ENCODE data around the gene DGKG.

The DGKG gene

DNA sequence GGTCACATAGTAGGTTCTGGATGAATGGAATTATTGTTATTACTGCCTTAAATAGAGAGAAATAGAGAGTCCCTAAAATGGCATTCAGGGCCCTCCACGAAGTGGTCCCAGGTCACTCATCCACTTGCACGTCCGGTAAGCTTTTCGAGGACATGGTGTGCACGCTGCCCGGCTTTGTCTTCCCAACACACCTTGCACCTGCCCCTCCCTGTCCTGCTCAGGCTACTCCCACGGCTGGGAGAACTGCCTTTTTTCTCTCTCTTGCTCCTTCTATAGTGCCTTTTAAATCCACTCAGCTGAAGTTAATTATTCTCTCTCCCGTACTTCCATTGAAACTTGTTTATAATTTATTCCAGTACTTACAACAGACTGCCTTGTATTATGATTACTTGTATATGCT, 5.6 kb upstream of the DGKG start:
- DNase-seq (ENCODE audit: low read depth, low spot score) = no peak

DNA sequence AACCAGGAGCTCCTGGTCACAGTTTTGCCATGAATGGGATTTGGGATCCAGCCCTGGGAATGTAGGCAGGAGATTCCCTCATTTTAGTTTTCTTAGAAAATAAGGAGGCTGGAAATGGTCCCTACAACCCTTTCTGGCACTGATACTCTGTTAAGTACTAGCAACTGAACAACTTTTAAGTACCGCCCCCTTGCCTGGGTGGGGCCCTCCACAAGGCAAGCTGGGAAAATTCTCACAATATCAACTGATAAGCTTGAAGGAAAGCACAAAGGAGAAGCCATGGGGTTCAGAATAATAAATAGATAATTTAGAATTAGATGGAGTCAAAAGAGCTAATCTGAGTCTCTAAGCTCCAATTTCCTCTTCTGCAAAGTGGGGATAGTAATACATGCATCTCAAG, 4.2 kb upstream of the DGKG start:
- no peak for DNase-seq (ENCODE audit: low read depth, low spot score)

DNA sequence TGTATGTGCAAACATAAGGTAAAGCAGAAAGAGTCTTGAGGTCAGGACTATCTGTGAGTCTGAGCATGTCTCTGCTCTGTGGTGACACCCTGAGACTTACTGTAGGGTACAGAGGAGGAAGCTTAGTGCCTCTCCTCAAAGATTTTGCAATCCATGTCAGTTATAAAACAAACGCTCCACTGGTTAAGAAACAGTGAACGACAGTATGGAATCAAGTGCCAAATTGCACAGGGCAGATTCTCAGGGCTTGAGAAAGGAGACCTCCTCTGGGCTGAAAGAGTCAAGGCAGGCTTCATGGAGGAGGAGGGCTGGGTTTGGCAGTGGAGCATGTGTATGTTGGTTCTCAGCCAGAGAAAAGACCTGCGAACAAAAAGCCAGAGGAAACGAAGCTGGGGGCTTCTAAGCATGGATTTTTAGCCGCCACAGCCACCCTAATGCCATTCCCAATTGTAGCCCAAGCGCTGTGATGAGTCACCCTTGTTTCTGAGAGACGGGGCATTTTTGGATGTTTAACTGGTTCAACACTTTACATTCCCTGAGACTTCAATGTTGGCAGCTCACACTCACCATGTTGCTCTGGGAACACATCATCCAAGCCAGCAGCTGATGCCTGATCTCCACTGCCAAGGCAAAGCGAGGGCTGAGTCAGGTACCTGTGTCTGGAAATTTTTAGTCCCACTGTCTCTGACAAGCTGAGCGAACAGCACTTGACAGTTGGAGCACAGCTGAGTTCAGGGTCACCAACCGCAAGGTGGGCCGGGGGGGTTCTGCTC, 3.4 kb upstream of the DGKG start:
- DNase-seq (ENCODE audit: low read depth, low spot score) = no peak

DNA sequence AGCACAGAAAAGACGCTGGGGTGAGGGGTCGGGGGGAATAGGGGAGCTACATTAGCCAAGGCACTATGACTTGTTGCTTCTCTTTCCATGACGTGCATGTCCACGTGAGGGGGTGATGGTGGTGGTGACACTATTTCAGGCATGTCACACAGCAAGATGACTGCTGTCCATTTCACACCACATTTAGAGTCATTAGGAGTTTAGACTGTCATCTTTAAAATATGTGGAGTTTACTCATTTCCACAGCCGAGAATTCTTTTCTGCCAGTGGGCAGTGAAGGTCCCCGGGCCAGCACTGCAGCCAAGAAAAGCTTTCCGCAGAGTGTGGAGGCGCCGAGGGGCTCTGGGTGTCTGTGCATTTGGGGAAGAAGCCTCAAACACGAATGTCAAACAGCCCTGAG, 954 bp upstream of the DGKG start:
- DNase-seq (ENCODE audit: low read depth, low spot score) = no peak

DNA sequence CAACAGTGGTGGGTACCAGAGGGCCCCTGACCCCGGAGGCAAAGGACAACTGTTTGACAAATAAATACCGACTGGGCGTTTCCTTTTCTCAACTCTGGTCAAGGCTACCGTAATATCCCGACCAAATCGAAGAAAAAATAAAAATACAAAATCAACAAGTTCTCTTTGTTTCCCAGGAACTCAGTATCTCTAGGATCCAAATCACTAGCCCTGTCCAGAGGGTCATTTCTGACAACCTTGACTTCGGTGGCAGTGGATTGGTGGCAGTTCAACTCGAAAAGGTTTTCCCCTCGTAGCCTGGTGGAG, 456 bp upstream of the DGKG start:
- DNase-seq (ENCODE audit: low read depth, low spot score) = no peak

DNA sequence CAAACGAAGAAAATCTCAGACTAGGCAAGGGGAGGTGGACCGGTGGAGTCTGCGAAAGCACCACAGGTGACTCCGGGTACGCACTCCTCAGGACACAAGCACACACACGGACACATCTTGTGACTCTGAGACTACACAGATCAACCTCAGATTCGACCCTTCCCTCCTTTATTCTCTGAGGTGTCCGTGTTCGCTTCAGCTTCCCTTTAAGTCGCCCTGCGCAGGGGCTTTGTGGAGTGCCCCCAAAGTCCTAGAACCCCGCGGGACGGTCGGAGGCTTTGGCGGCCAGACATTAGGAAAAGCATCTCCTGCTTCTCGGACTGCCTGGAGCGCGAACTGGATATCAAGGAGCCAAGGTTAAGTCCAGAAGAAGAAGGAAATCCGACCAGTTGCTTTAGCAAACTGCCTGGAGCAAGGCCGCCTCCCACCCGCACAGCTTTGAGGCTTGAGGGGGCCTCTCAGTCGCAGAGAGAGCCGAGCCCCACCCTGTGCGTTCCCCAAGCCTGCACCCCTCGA, 730 bp downstream of the DGKG start:
- DNase-seq (ENCODE audit: low read depth, low spot score) = no peak

GRCh38 chr3:186360779-186361178, 1.3 kb downstream of the DGKG start:
- DNase-seq (ENCODE audit: low read depth, low spot score) = no peak

GRCh38 chr3:186359078-186359477, 3.0 kb downstream of the DGKG start:
- DNase-seq (ENCODE audit: low read depth, low spot score) = no peak

GRCh38 chr3:186356152-186356551, 5.9 kb downstream of the DGKG start:
- no peak for DNase-seq (ENCODE audit: low read depth, low spot score)

DNA sequence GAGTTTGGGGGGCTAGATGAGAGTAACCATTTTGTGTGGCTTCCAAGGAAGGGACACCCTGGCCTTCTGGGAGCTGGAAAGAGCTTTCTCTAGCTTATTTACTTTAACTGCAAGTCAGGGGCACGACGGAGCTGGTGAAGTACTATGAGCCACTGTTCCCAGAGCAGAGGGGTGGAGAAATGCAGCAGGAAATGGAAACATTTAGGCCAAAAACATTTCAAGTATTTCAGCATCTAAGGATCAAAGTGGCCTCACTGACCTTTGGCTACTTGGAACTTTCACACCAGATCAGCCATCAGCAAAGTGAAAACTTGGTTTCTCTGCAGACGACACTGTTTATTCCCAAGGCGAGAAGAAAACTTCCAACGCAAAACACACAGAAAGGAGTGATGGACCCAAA, 7.9 kb downstream of the DGKG start:
- DNase-seq (ENCODE audit: low read depth, low spot score) = no peak

GRCh38 chr3:186352369-186352768, 9.7 kb downstream of the DGKG start:
- DNase-seq (ENCODE audit: low read depth, low spot score) = no peak

GRCh38 chr3:186342197-186342596, 19.8 kb downstream of the DGKG start:
- DNase-seq (ENCODE audit: low read depth, low spot score) = no peak

GRCh38 chr3:186340204-186340603, 21.8 kb downstream of the DGKG start:
- DNase-seq (ENCODE audit: low read depth, low spot score) = no peak

DNA sequence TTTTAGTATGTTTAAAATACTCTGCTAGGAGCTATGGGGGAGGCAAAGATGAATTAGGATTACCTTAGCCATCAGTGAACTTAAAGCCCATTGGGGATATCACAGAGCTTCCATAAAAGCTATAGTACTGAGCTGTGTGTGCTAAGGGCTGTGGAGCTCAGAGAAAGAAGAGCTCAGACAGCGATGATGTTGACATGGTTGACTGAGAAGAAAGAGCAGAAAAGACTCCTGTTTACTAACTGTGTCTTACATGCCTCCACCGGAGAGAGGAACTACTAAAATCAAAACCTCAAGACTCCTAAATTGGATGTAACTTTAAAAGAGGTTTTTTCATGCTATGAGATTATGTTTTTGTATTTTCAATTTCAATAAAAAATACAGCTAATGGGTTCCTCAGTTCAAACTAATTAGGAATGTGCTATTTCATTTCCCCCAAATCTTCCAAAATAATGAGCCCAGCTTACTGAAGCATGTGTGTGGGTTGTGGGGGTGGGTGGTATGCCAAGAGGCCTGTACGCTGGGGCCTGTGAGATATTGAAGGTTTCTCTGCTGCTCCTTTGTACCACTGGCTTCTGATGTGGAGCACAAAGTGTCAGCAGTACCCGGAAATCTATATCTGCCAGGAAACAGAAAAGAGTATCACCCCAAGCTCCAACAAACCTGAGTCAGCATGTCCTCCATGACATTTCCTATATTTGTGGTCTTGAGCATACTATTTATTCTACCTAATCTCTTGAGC, 22.7 kb downstream of the DGKG start:
- no peak for DNase-seq (ENCODE audit: low read depth, low spot score)

DNA sequence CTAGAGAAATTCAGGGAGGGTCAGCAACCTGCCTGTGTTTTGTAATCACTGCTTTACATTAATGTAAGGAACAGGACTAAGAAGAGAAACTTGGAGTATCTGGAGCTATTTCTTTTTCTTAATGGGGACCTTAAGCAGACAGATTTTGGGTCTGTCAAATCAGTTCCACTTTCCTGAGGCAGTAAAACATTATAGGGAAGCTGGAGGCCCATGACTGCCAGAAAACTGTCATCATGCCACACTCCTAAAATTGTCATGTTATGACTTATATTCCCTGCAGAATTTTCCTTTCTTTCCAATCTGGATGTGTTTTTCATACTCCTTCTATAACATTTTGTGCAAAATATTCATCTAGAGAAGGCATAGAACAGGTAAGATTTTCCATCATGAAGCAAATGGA, 28.8 kb downstream of the DGKG start:
- DNase-seq (ENCODE audit: low read depth, low spot score) = no peak

GRCh38 chr3:186330772-186331460, 31.1 kb downstream of the DGKG start:
- DNase-seq (ENCODE audit: low read depth, low spot score) = no peak

- no peak for DNase-seq (ENCODE audit: low read depth, low spot score)
Measured at GRCh38 chr3:186329589-186329988, 32.4 kb downstream of the DGKG start.

DNA sequence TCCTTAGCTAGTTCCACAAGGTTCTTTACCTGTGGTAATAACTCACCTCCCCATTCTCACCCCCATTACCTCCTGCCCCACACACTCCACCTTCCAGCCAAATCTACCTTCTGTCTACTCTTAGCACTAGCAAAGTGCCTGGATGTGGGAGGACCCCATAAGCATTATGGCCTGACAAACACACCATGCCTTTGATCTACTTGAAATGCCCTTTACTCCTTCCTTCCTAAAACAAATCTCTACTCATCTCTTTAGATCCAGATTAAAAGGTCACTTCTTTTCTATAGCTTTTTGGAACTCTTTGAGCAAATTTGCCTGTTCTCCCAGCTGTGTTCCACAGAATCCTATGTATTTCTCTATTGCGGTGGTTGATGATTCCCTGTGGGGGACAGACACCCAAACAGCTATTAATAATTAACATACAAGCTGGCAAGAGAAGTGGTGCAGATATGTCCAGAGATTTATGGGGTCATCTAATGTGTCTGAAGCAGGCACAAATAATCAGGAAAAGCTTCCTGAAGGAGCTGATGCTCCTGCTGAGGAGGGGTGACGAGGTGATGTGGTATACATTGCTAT, 34.0 kb downstream of the DGKG start:
- no peak for DNase-seq (ENCODE audit: low read depth, low spot score)

DNA sequence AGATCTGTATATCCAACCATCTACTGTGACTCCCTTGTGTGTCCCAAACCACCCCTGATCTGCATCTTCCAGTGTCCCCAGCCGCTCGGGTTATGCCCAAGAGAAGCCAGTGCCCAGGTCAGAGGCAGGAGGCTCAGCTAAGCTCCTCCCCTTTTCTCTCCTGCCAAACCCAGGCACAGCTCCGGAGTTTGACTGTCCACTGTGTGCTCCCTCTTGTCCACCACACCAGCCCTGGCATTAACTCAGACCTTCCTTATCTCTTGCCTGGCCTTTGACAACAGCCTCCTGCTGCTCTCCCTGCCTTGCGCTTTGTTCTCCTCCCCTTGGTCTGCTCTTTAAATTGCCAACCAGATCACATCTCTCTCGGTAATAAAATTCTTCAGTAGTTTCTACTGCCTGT, 39.3 kb downstream of the DGKG start:
- DNase-seq (ENCODE audit: low read depth, low spot score) = no peak

GRCh38 chr3:186321746-186322145, 40.3 kb downstream of the DGKG start:
- no peak for DNase-seq (ENCODE audit: low read depth, low spot score)

GRCh38 chr3:186320862-186321568, 41.0 kb downstream of the DGKG start:
- no peak for DNase-seq (ENCODE audit: low read depth, low spot score)

DNA sequence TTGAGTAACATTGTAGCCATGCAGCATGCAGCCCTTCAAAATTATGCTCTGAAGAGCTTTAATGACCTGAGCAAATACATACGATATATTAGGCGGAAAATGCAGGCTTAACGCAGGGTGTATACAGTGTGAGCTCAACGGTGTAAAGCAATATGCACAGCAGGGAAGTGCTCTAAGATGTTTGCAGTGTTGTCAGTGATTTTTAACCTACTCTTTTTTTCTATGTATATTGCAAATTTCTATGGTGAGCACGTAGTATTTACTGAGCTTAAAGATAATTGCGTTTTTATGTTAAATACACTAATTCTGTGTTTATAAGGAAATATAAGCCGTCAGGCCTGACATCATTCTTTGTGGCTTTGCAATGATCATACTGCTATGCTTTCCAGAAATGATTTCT, 42.1 kb downstream of the DGKG start:
- no peak for DNase-seq (ENCODE audit: low read depth, low spot score)

Measured in smooth muscle cell of the brain vasculature (primary cell).